B cell (primary cell): ENCODE data around the gene CCDC117.

Experiments
- CTCF ChIP-seq: fragments of 200-600 bp; IDR thresholded peaks from one replicate; pipeline ENCODE4 v1.8.0; 2022; ENCODE audit warnings: antibody characterized with exemption, mild to moderate bottlenecking
- EZH2 ChIP-seq: IDR thresholded peaks from 2 replicates; pipeline ENCODE4 v1.6.1; 2012; ENCODE audit warnings: borderline replicate concordance, low read depth, mild to moderate bottlenecking, moderate library complexity, low read length; ENCODE audit not compliant: insufficient read depth, poor library complexity, severe bottlenecking

GRCh38 chr22:28761449-28761755, 11.1 kb upstream of the CCDC117 start:
- TF ChIP-seq CTCF (no peak), EZH2 (no peak)
